ENCODE results near the gene HCAR2. TPM values are rescaled to one million over a fixed set of nuclear protein-coding genes. Genes with fewer than 3 reads are reported as not detected.
"Not testable (repeated sequence)": the region's sequence is repeated elsewhere in the genome, so short reads cannot be mapped to it uniquely, and the experiment has no call there.

HCAR2 gene
- total RNA-seq, 1 donor from 2014 or later: not detected

DNA sequence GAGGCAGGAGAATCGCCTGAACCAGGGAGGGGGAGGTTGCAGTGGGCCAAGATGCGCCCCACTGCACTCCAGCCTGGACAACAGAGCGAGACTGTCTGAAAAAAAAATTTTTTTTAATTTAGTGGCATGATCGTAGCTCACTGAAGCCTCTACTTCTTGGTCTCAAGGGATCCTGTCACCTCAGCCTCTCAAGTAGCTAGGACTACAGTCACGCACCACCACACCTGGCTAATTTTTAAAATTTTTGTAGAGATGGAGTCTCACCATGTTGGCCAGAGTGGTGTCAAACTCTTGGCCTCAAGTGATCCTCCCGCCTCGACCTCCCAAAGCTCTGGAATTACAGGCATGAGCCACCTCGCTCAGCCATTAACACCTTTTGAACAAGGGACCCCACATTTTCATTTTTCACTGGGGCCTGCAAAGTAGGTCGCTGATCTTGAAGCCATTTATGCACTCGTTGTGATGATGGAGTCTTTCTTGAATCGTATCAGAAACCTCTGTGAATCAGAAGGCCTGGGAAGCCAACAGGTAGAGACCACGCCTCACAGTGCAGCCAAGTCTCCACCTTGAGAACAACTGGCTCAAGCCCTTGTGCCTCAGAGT, 21.6 kb upstream of the HCAR2 start:
- no peak overlapping the region for H3K4me3 Mint-ChIP-seq (ENCODE audit: unreplicated experiment)
- H3K9me3 Mint-ChIP-seq (ENCODE audit: unreplicated experiment): no peaks in the 10 kb centered on the region
- no peak for DNase-seq (ENCODE audit: extremely low spot score, unreplicated experiment)
- peaks cover 23% of the 10 kb centered on the region for H3K4me1 Mint-ChIP-seq (ENCODE audit: unreplicated experiment)
- no peaks in the 10 kb centered on the region for H3K27me3 Mint-ChIP-seq (ENCODE audit: unreplicated experiment)
- H3K27ac Mint-ChIP-seq (ENCODE audit: unreplicated experiment): no peak overlapping the region
- no peaks in the 10 kb centered on the region for H3K36me3 Mint-ChIP-seq (ENCODE audit: unreplicated experiment)
- TF ChIP-seq, protein P1, sequence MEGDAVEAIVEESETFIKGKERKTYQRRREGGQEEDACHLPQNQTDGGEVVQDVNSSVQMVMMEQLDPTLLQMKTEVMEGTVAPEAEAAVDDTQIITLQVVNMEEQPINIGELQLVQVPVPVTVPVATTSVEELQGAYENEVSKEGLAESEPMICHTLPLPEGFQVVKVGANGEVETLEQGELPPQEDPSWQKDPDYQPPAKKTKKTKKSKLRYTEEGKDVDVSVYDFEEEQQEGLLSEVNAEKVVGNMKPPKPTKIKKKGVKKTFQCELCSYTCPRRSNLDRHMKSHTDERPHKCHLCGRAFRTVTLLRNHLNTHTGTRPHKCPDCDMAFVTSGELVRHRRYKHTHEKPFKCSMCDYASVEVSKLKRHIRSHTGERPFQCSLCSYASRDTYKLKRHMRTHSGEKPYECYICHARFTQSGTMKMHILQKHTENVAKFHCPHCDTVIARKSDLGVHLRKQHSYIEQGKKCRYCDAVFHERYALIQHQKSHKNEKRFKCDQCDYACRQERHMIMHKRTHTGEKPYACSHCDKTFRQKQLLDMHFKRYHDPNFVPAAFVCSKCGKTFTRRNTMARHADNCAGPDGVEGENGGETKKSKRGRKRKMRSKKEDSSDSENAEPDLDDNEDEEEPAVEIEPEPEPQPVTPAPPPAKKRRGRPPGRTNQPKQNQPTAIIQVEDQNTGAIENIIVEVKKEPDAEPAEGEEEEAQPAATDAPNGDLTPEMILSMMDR (IDR thresholded peaks at IDR 0.05): no peak

- DNase-seq (ENCODE audit: extremely low spot score, unreplicated experiment): no peak
- TF ChIP-seq, protein P1 (IDR thresholded peaks at IDR 0.05): no peak
- peaks cover 4% of the 10 kb centered on the region for H3K27me3 Mint-ChIP-seq (ENCODE audit: unreplicated experiment)
- no peak overlapping the region for H3K27ac Mint-ChIP-seq (ENCODE audit: unreplicated experiment)
- no peak overlapping the region for H3K4me3 Mint-ChIP-seq (ENCODE audit: unreplicated experiment)
- peaks cover 14% of the 10 kb centered on the region for H3K4me1 Mint-ChIP-seq (ENCODE audit: unreplicated experiment)
- no peaks in the 10 kb centered on the region for H3K9me3 Mint-ChIP-seq (ENCODE audit: unreplicated experiment)
- H3K36me3 Mint-ChIP-seq (ENCODE audit: unreplicated experiment): no peaks in the 10 kb centered on the region
Observed at GRCh38 chr12:122722387-122722786, 19.2 kb upstream of the HCAR2 start.

DNA sequence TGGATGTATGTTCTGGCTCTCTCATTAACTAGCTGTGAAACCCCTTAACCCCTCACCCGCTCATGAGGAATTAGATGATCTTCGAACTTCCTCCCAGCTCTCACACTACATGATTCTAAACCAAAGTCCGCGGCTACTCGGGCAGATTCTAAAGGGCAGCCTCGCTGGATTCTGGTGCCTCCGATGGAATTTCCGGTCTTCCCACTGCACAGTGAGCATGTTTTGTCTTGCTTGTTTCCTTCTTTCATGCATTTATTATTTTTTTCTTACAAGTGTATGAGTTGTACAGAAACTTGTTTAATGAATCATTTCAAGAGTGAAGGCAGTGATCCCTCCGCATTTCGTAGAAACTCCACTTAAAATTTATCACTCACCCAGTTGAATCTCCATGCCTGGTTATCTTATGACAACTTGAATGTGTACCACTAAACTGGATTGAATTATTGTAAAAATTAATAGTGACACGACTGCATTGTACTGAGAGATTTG, 17.9 kb upstream of the HCAR2 start:
- Mint-ChIP-seq H3K9me3 (ENCODE audit: unreplicated experiment) (no peaks in the 10 kb centered on the region), H3K36me3 (ENCODE audit: unreplicated experiment) (no peaks in the 10 kb centered on the region), H3K4me3 (ENCODE audit: unreplicated experiment) (no peak overlapping the region), H3K27ac (ENCODE audit: unreplicated experiment) (peak overlapping the region; percentile 81), H3K4me1 (ENCODE audit: unreplicated experiment) (peaks cover 16% of the 10 kb centered on the region), H3K27me3 (ENCODE audit: unreplicated experiment) (peaks cover 10% of the 10 kb centered on the region)
- TF ChIP-seq, protein P1 (IDR thresholded peaks at IDR 0.05): no peak
- DNase-seq (ENCODE audit: extremely low spot score, unreplicated experiment): no peak

DNA sequence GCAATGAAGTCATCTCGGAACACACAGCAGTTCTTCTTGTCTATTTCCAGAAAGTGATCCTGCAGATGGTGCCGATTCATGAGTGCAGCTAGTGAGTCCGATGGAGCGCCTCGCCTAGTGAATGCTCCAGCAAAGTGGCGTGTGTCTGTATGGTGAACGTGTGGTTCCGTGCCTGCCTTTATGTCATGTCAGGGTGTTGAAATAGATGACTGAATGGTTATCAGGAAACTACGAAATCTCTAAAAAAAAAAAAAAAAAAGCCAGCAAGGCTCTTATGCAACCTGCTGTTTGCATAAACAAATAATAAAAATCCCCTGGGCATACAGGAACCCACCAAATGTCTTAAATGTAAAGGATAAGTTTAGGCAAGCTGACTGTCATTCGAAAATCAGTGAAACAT, 13.5 kb upstream of the HCAR2 start, which contains the start of gene HCAR3:
Gene HCAR3, minus strand, starts transcription at position 154 of the 400 bp plus-strand sequence. Its CDS starts 74 bp downstream, at position 80.
- H3K36me3 Mint-ChIP-seq (ENCODE audit: unreplicated experiment); H3K4me3 Mint-ChIP-seq (ENCODE audit: unreplicated experiment); H3K27ac Mint-ChIP-seq (ENCODE audit: unreplicated experiment); DNase-seq (ENCODE audit: extremely low spot score, unreplicated experiment); H3K9me3 Mint-ChIP-seq (ENCODE audit: unreplicated experiment): not testable (repeated sequence)
- H3K4me1 Mint-ChIP-seq (ENCODE audit: unreplicated experiment): peaks cover 14% of the 10 kb centered on the region
- peaks cover 17% of the 10 kb centered on the region for H3K27me3 Mint-ChIP-seq (ENCODE audit: unreplicated experiment)

DNA sequence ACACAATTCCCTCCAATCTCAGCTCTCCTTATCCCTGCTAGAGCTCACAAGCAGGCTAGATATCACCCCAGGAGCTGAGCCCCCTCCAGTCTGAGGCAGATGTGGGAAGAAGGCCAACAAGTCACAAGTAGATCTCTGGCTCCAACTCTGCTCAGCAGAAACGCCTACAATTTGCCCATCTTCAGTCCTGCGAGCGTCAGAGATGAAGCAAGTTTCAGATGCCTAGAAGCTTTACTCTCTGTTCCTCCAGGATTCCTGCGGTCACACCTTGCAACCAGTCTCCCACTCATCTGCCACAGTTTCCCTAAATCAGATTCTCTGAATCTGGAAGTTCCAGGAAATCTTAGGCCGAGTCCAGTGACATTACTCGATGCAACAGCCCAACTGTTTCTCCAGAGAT, 12.1 kb upstream of the HCAR2 start:
- not testable (repeated sequence) for H3K27ac Mint-ChIP-seq (ENCODE audit: unreplicated experiment); H3K9me3 Mint-ChIP-seq (ENCODE audit: unreplicated experiment); H3K4me1 Mint-ChIP-seq (ENCODE audit: unreplicated experiment); DNase-seq (ENCODE audit: extremely low spot score, unreplicated experiment); H3K36me3 Mint-ChIP-seq (ENCODE audit: unreplicated experiment); H3K4me3 Mint-ChIP-seq (ENCODE audit: unreplicated experiment)
- peaks cover 28% of the 10 kb centered on the region for H3K27me3 Mint-ChIP-seq (ENCODE audit: unreplicated experiment)

DNA sequence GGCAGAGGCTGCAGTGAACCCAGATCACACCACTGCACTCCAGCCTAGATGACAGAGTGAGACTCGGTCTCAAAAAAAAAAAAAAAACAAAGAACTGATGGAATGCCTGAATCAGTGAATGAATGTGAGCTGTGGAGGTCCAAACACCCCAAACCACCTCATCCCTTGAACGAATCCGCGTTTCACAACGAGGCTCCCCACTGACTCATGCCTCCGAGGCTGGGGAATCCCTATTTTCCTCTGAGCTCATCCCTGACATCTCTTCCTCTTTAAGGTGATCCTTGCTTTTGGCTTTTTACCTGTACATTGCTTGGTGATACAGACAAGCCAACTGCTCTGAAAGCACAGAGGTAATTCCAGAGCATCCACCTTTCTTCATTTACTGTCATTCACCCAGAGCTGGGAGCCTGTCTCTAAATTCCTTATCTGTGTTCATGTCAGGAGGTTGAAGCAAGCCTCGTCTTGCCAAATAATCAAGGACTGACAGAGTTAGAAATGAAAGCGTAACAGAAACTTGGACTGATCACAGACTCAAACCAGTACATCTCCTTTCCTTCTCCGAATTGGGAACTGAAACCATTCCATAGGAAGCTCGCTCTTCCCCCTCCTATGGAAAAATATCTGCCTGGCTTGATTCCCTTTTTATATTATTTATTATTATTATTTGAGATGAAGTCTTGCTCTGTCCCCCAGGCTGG, 10.5 kb upstream of the HCAR2 start:
- peaks cover 29% of the 10 kb centered on the region for H3K27me3 Mint-ChIP-seq (ENCODE audit: unreplicated experiment)
- not testable (repeated sequence) for H3K27ac Mint-ChIP-seq (ENCODE audit: unreplicated experiment); DNase-seq (ENCODE audit: extremely low spot score, unreplicated experiment); H3K9me3 Mint-ChIP-seq (ENCODE audit: unreplicated experiment); H3K36me3 Mint-ChIP-seq (ENCODE audit: unreplicated experiment); H3K4me3 Mint-ChIP-seq (ENCODE audit: unreplicated experiment); H3K4me1 Mint-ChIP-seq (ENCODE audit: unreplicated experiment)

DNA sequence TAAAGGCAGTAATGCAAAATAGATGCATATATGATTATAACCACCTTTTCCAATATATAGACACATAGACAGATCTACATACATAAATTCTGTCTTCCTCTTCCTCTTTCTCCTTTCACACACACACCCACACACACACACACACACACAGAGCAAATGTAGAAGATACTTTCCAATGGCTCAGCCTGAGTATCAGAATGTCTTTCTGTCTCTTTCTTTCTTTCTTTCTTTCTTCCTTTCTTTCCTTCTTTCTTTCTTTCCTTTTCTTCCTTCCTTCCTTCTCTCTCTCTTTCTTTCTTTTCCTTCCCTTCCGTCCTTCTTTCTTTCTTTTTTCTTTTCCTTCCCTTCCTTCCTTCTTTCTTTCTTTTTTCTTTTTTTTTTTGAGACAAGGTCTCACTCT, 8.1 kb upstream of the HCAR2 start:
- not testable (repeated sequence) for H3K27ac Mint-ChIP-seq (ENCODE audit: unreplicated experiment); DNase-seq (ENCODE audit: extremely low spot score, unreplicated experiment); H3K9me3 Mint-ChIP-seq (ENCODE audit: unreplicated experiment); H3K4me3 Mint-ChIP-seq (ENCODE audit: unreplicated experiment); H3K4me1 Mint-ChIP-seq (ENCODE audit: unreplicated experiment); H3K36me3 Mint-ChIP-seq (ENCODE audit: unreplicated experiment)
- H3K27me3 Mint-ChIP-seq (ENCODE audit: unreplicated experiment): peaks cover 21% of the 10 kb centered on the region

GRCh38 chr12:122710341-122710740, 7.2 kb upstream of the HCAR2 start:
- peaks cover 19% of the 10 kb centered on the region for H3K27me3 Mint-ChIP-seq (ENCODE audit: unreplicated experiment)

GRCh38 chr12:122709287-122709686, 6.1 kb upstream of the HCAR2 start:
- H3K27ac Mint-ChIP-seq (ENCODE audit: unreplicated experiment); H3K9me3 Mint-ChIP-seq (ENCODE audit: unreplicated experiment); H3K36me3 Mint-ChIP-seq (ENCODE audit: unreplicated experiment); H3K4me1 Mint-ChIP-seq (ENCODE audit: unreplicated experiment); DNase-seq (ENCODE audit: extremely low spot score, unreplicated experiment); H3K4me3 Mint-ChIP-seq (ENCODE audit: unreplicated experiment): not testable (repeated sequence)
- peaks cover 12% of the 10 kb centered on the region for H3K27me3 Mint-ChIP-seq (ENCODE audit: unreplicated experiment)

More at GRCh38 chr12:122710341-122710740, 7.2 kb upstream of the HCAR2 start:
- DNase-seq (ENCODE audit: extremely low spot score, unreplicated experiment); H3K36me3 Mint-ChIP-seq (ENCODE audit: unreplicated experiment); H3K27ac Mint-ChIP-seq (ENCODE audit: unreplicated experiment); H3K9me3 Mint-ChIP-seq (ENCODE audit: unreplicated experiment); H3K4me3 Mint-ChIP-seq (ENCODE audit: unreplicated experiment); H3K4me1 Mint-ChIP-seq (ENCODE audit: unreplicated experiment): not testable (repeated sequence)
